GM12874 (cell line): ENCODE measurements around the gene DSC1.

Experiments used
- CTCF ChIP-seq: IDR thresholded peaks from 2 replicates; pipeline ENCODE4 v1.5.1; 2011; ENCODE audit warnings: low read depth, mild to moderate bottlenecking, control low read depth, low read length, moderate library complexity; ENCODE audit not compliant: insufficient read depth

DSC1 gene

GRCh38 chr18:31205273-31205672 lies 42.6 kb upstream of the DSC1 start:
- no peak for TF ChIP-seq CTCF

GRCh38 chr18:31204833-31205232 lies 42.2 kb upstream of the DSC1 start:
- TF ChIP-seq CTCF = no peak

- no peak for TF ChIP-seq CTCF
Observed at GRCh38 chr18:31204166-31204565, 41.5 kb upstream of the DSC1 start.

GRCh38 chr18:31203794-31204148 lies 41.1 kb upstream of the DSC1 start:
- TF ChIP-seq CTCF = no peak

GRCh38 chr18:31203096-31203793 lies 40.6 kb upstream of the DSC1 start:
- no peak for TF ChIP-seq CTCF

- TF ChIP-seq CTCF = no peak
Observed at GRCh38 chr18:31199190-31199769, 36.6 kb upstream of the DSC1 start.

- no peak for TF ChIP-seq CTCF
Observed at GRCh38 chr18:31197676-31198075, 35.0 kb upstream of the DSC1 start.
